Measurements from ENCODE around the gene TESPA1. TPM values are rescaled to one million over a fixed set of nuclear protein-coding genes. Genes with fewer than 3 reads are reported as not detected.

Gene TESPA1
- total RNA-seq, 2 donors from 2014 or later = 0.28 TPM; not detected in 1

GRCh38 chr12:54981796-54982195 lies 2.8 kb downstream of the TESPA1 start:
- no peak for TF ChIP-seq CTCF (IDR thresholded peaks at IDR 0.05)
- no peaks in the 10 kb centered on the region for H3K27me3 ChIP-seq (replicated peaks; ENCODE audit: insufficient read depth)
- DNase-seq (ENCODE audit: low spot score) = no peak
- H3K4me1 ChIP-seq (ENCODE audit: control insufficient read depth in 1 of 2, low read depth in 2 of 2) = no peaks in the 10 kb centered on the region
- no peak for ATAC-seq (ENCODE audit: insufficient number of reproducible peaks, low FRiP score, low read depth)
- H3K4me3 ChIP-seq = no peak overlapping the region
- no peaks in the 10 kb centered on the region for H3K36me3 ChIP-seq
- no peaks in the 10 kb centered on the region for H3K9me3 ChIP-seq
- H3K27ac ChIP-seq = no peak overlapping the region

- H3K9me3 ChIP-seq = no peaks in the 10 kb centered on the region
- H3K4me1 ChIP-seq (ENCODE audit: control insufficient read depth in 1 of 2, low read depth in 2 of 2) = no peaks in the 10 kb centered on the region
- H3K27ac ChIP-seq = no peak overlapping the region
- H3K27me3 ChIP-seq (replicated peaks; ENCODE audit: insufficient read depth) = no peaks in the 10 kb centered on the region
- no peak overlapping the region for H3K4me3 ChIP-seq
- TF ChIP-seq CTCF (IDR thresholded peaks at IDR 0.05) = no peak
- no peak for DNase-seq (ENCODE audit: low spot score)
- ATAC-seq (ENCODE audit: insufficient number of reproducible peaks, low FRiP score, low read depth) = no peak
- H3K36me3 ChIP-seq = no peaks in the 10 kb centered on the region
These were observed 4.2 kb downstream of the TESPA1 start for GRCh38 chr12:54980341-54980740.

GRCh38 chr12:54977857-54978256 lies 6.7 kb downstream of the TESPA1 start:
- no peak for DNase-seq (ENCODE audit: low spot score)
- ATAC-seq (ENCODE audit: insufficient number of reproducible peaks, low FRiP score, low read depth) = no peak
- H3K27me3 ChIP-seq (replicated peaks; ENCODE audit: insufficient read depth) = no peaks in the 10 kb centered on the region
- no peak for TF ChIP-seq CTCF (IDR thresholded peaks at IDR 0.05)
- no peak overlapping the region for H3K4me3 ChIP-seq
- no peaks in the 10 kb centered on the region for H3K9me3 ChIP-seq
- no peak overlapping the region for H3K27ac ChIP-seq
- H3K36me3 ChIP-seq = no peaks in the 10 kb centered on the region
- H3K4me1 ChIP-seq (ENCODE audit: control insufficient read depth in 1 of 2, low read depth in 2 of 2) = no peaks in the 10 kb centered on the region

GRCh38 chr12:54977155-54977554 lies 7.4 kb downstream of the TESPA1 start:
- no peak for TF ChIP-seq CTCF (IDR thresholded peaks at IDR 0.05)
- ATAC-seq (ENCODE audit: insufficient number of reproducible peaks, low FRiP score, low read depth) = no peak

GRCh38 chr12:54975875-54976274 lies 8.7 kb downstream of the TESPA1 start:
- H3K9me3 ChIP-seq = no peaks in the 10 kb centered on the region
- ATAC-seq (ENCODE audit: insufficient number of reproducible peaks, low FRiP score, low read depth) (no peak), DNase-seq (ENCODE audit: low spot score) (no peak)
- no peaks in the 10 kb centered on the region for H3K4me1 ChIP-seq (ENCODE audit: control insufficient read depth in 1 of 2, low read depth in 2 of 2)
- no peak for TF ChIP-seq CTCF (IDR thresholded peaks at IDR 0.05)
- no peaks in the 10 kb centered on the region for H3K27me3 ChIP-seq (replicated peaks; ENCODE audit: insufficient read depth)
- H3K36me3 ChIP-seq = no peaks in the 10 kb centered on the region
- no peak overlapping the region for H3K27ac ChIP-seq
- H3K4me3 ChIP-seq = no peak overlapping the region

More at GRCh38 chr12:54977155-54977554, 7.4 kb downstream of the TESPA1 start:
- Histone ChIP-seq H3K36me3 (no peaks in the 10 kb centered on the region), H3K27me3 (replicated peaks; ENCODE audit: insufficient read depth) (no peaks in the 10 kb centered on the region), H3K4me1 (ENCODE audit: control insufficient read depth in 1 of 2, low read depth in 2 of 2) (no peaks in the 10 kb centered on the region), H3K9me3 (no peaks in the 10 kb centered on the region), H3K4me3 (no peak overlapping the region), H3K27ac (no peak overlapping the region)
- no peak for DNase-seq (ENCODE audit: low spot score)
